Measurements from ENCODE around the gene TCP1.

Gene TCP1

DNA sequence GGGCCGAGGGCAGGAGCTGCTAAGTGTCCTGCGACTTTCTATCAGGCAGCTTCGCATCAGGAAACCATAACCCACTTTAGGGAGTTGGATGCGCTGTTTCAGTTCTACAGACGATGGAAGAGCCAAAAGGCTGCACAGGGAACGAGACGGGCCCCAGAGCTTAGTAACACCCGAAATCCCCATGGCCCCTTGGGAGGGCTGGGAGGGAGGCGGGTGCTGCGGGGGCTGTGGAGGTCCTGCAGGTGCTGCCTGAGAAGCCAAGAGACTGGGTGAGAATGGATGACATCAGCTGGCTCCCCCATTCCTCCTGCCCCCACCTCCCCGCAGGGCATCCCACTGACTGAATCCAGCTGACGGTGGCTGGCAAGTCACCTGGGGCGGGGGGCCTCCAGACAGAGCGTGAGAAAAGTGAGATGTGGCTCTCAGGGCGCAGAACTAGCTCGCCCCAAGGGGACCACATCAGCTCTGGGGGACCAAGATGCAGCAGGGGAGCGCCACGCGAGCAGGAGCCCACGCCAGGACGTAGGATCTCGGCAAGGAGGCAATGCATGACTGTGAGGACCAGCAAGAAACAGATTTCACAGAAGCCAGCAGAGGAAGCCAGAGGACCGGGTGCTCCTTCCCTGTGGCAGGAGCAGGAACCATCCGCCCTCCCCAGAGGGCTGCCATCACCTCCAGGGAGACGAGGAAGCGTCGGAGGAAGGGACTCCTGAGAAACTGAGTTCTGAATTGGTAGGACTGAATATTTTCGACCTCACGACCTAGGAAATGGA is 47.5 kb upstream of the TCP1 start:
- WGBS, result 87% methylated on average over 27 of the region's 29 CpGs
- Histone ChIP-seq H3K9me3 (ENCODE audit: control insufficient read depth, low read length) (no peaks in the 10 kb centered on the region), H3K23ac (ENCODE audit: low read length in 2 of 2) (no peak overlapping the region), H2BK12ac (ENCODE audit: low read length in 2 of 2) (no peak overlapping the region), H3K4me3 (ENCODE audit: insufficient read depth in 1 of 2, low read depth in 1 of 2, low read length in 2 of 2) (peak overlapping the region in 1 of 2 experiments; percentile 67), H2AK5ac (ENCODE audit: low read length, severe bottlenecking) (no peak overlapping the region), H4K8ac (ENCODE audit: low read length) (no peak overlapping the region), H4K91ac (ENCODE audit: low read length) (no peak overlapping the region), H3K4me2 (ENCODE audit: low read length, poor library complexity, severe bottlenecking) (no peak overlapping the region), H2AFZ (ENCODE audit: low read depth, low read length) (no peak overlapping the region), H2BK120ac (ENCODE audit: low read depth, low read length) (no peak overlapping the region), H3K18ac (ENCODE audit: low read depth in 1 of 2, low read length in 2 of 2) (no peak overlapping the region), H3K9ac (ENCODE audit: low read length) (peak overlapping the region; percentile 84), H3K27me3 (ENCODE audit: control insufficient read depth in 1 of 2, insufficient read depth in 1 of 2, low read length in 2 of 2) (peaks cover 0 to 3% of the 10 kb centered on the region in 2 experiments), H3K27ac (ENCODE audit: low read length, poor library complexity, severe bottlenecking) (no peak overlapping the region), H3K4me1 (ENCODE audit: control insufficient read depth, insufficient read depth, low read depth, low read length) (no peaks in the 10 kb centered on the region), H3K14ac (ENCODE audit: low read length in 2 of 2) (no peak overlapping the region), H3K4ac (ENCODE audit: low read depth in 1 of 2, low read length in 2 of 2) (no peak overlapping the region), H2BK5ac (ENCODE audit: low read depth, low read length, poor library complexity, severe bottlenecking) (no peak overlapping the region), H2BK15ac (ENCODE audit: low read depth, poor library complexity, severe bottlenecking) (no peak overlapping the region), H3K36me3 (ENCODE audit: control insufficient read depth in 1 of 2, insufficient read depth in 2 of 2, low read depth in 1 of 2, low read length in 2 of 2) (no peaks in the 10 kb centered on the region), H3K79me1 (replicated peaks; ENCODE audit: low read length, poor library complexity, severe bottlenecking) (no peaks in the 10 kb centered on the region)
- DNase-seq, result no peak

DNA sequence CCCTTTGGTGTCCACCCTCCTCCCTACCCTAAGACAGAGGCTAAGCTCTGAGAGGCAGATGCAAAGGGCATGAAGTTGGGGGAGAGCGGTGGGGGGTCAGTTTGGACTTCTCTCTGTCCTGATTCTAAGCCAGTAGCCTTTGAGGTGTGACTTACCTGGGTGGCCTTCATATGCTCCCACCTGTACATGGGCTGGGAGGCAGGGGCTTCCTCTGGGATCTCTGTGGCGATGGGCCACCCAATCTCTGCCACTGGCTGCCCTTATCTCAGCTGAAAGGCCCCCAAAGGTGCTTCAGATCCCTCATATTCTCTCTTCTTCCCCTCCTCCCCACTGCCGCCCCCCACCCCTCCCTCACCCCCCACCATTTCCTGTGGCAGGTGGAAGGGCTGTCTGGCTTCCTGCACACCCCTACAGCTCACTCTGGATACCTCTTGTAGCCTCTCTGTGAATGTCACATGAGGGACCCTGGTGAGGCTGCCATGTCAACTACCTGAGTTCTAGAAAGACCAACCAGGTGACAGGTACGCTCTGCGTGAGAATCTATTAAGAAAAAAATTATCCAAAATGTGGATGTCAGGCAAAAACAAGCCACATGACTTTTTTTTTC is 44.7 kb upstream of the TCP1 start:
- no peak overlapping the region for H3K4ac ChIP-seq (ENCODE audit: low read depth in 1 of 2, low read length in 2 of 2)
- 85% methylated on average over 4 of the region's 5 CpGs for WGBS
- H2AK5ac ChIP-seq (ENCODE audit: low read length, severe bottlenecking), result no peak overlapping the region
- no peak overlapping the region for H2BK15ac ChIP-seq (ENCODE audit: low read depth, poor library complexity, severe bottlenecking)
- H4K8ac ChIP-seq (ENCODE audit: low read length), result no peak overlapping the region
- no peak overlapping the region for H2BK12ac ChIP-seq (ENCODE audit: low read length in 2 of 2)
- no peaks in the 10 kb centered on the region for H3K79me1 ChIP-seq (replicated peaks; ENCODE audit: low read length, poor library complexity, severe bottlenecking)
- H3K9me3 ChIP-seq (ENCODE audit: control insufficient read depth, low read length), result no peaks in the 10 kb centered on the region
- H3K18ac ChIP-seq (ENCODE audit: low read depth in 1 of 2, low read length in 2 of 2), result no peak overlapping the region
- H2BK120ac ChIP-seq (ENCODE audit: low read depth, low read length), result no peak overlapping the region
- no peak overlapping the region for H3K23ac ChIP-seq (ENCODE audit: low read length in 2 of 2)
- no peak overlapping the region for H3K4me3 ChIP-seq (ENCODE audit: insufficient read depth in 1 of 2, low read depth in 1 of 2, low read length in 2 of 2)
- H3K36me3 ChIP-seq (ENCODE audit: control insufficient read depth in 1 of 2, insufficient read depth in 2 of 2, low read depth in 1 of 2, low read length in 2 of 2), result no peaks in the 10 kb centered on the region
- no peaks in the 10 kb centered on the region for H3K4me1 ChIP-seq (ENCODE audit: control insufficient read depth, insufficient read depth, low read depth, low read length)
- H2AFZ ChIP-seq (ENCODE audit: low read depth, low read length), result no peak overlapping the region
- H3K14ac ChIP-seq (ENCODE audit: low read length in 2 of 2), result no peak overlapping the region
- H4K91ac ChIP-seq (ENCODE audit: low read length), result no peak overlapping the region
- no peak overlapping the region for H3K27ac ChIP-seq (ENCODE audit: low read length, poor library complexity, severe bottlenecking)
- H3K27me3 ChIP-seq (ENCODE audit: control insufficient read depth in 1 of 2, insufficient read depth in 1 of 2, low read length in 2 of 2), result peaks cover 13% of the 10 kb centered on the region in 2 experiments
- H3K4me2 ChIP-seq (ENCODE audit: low read length, poor library complexity, severe bottlenecking), result no peak overlapping the region
- no peak overlapping the region for H2BK5ac ChIP-seq (ENCODE audit: low read depth, low read length, poor library complexity, severe bottlenecking)
- no peak for DNase-seq
- no peak overlapping the region for H3K9ac ChIP-seq (ENCODE audit: low read length)

DNA sequence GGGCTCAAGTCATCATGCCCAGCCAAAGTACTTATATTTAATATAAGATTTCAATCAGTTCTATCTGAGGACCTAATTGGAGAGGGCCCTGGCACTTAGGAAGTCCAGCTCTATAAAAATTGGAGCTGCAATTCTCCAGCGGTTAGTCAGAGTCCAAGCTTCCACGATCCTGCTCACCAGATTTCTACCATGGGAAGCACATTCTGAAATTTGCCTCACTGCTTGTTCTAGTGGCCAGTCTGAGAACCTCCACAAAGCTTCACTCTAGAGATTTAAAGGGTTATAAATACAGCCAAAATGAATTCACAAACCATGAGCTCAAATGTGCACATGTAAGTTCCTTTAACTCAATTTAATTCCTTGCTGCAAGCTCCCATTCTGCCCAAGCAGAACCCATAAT is 44.2 kb upstream of the TCP1 start:
- Histone ChIP-seq H3K14ac (ENCODE audit: low read length in 2 of 2) (no peak overlapping the region), H2AFZ (ENCODE audit: low read depth, low read length) (no peak overlapping the region), H3K23ac (ENCODE audit: low read length in 2 of 2) (no peak overlapping the region), H2AK5ac (ENCODE audit: low read length, severe bottlenecking) (no peak overlapping the region), H2BK5ac (ENCODE audit: low read depth, low read length, poor library complexity, severe bottlenecking) (no peak overlapping the region), H3K4me1 (ENCODE audit: control insufficient read depth, insufficient read depth, low read depth, low read length) (no peaks in the 10 kb centered on the region), H3K4me3 (ENCODE audit: insufficient read depth in 1 of 2, low read depth in 1 of 2, low read length in 2 of 2) (no peak overlapping the region), H3K27me3 (ENCODE audit: control insufficient read depth in 1 of 2, insufficient read depth in 1 of 2, low read length in 2 of 2) (peaks cover 13% of the 10 kb centered on the region in 2 experiments), H2BK12ac (ENCODE audit: low read length in 2 of 2) (no peak overlapping the region), H2BK120ac (ENCODE audit: low read depth, low read length) (no peak overlapping the region), H4K91ac (ENCODE audit: low read length) (no peak overlapping the region), H3K36me3 (ENCODE audit: control insufficient read depth in 1 of 2, insufficient read depth in 2 of 2, low read depth in 1 of 2, low read length in 2 of 2) (no peaks in the 10 kb centered on the region), H2BK15ac (ENCODE audit: low read depth, poor library complexity, severe bottlenecking) (no peak overlapping the region), H3K4ac (ENCODE audit: low read depth in 1 of 2, low read length in 2 of 2) (no peak overlapping the region), H3K9me3 (ENCODE audit: control insufficient read depth, low read length) (no peaks in the 10 kb centered on the region), H3K79me1 (replicated peaks; ENCODE audit: low read length, poor library complexity, severe bottlenecking) (no peaks in the 10 kb centered on the region), H3K27ac (ENCODE audit: low read length, poor library complexity, severe bottlenecking) (no peak overlapping the region), H3K18ac (ENCODE audit: low read depth in 1 of 2, low read length in 2 of 2) (no peak overlapping the region), H3K9ac (ENCODE audit: low read length) (peak overlapping the region; percentile 36), H4K8ac (ENCODE audit: low read length) (no peak overlapping the region), H3K4me2 (ENCODE audit: low read length, poor library complexity, severe bottlenecking) (no peak overlapping the region)
- 75% methylated on average over 2 of the region's 2 CpGs for WGBS
- no peak for DNase-seq

DNA sequence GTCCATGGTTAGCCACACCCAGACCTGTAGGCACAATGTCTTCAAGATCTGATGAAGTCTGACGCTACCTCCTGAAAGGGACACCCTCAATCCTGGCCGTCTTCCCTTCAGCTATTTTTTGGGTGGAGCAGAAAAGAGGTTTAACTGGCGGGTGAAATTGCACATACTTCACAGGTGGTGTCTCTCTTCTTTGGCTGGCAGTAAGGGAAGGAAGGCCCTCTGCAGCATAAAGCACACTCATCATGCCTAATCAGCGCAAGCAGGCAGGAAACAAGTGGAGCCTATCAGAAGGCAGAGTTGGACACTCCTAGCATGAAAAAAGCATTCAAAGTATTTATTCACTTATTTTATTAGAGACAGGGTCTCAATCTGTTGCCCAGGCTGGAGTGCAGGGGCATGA is 43.5 kb upstream of the TCP1 start:
- H3K9ac ChIP-seq (ENCODE audit: low read length), result peak overlapping the region; percentile 36
- no peak overlapping the region for H3K23ac ChIP-seq (ENCODE audit: low read length in 2 of 2)
- H3K27ac ChIP-seq (ENCODE audit: low read length, poor library complexity, severe bottlenecking), result no peak overlapping the region
- H3K79me1 ChIP-seq (replicated peaks; ENCODE audit: low read length, poor library complexity, severe bottlenecking), result no peaks in the 10 kb centered on the region
- H3K4me2 ChIP-seq (ENCODE audit: low read length, poor library complexity, severe bottlenecking), result no peak overlapping the region
- no peak overlapping the region for H2AFZ ChIP-seq (ENCODE audit: low read depth, low read length)
- no peak overlapping the region for H2BK120ac ChIP-seq (ENCODE audit: low read depth, low read length)
- no peaks in the 10 kb centered on the region for H3K36me3 ChIP-seq (ENCODE audit: control insufficient read depth in 1 of 2, insufficient read depth in 2 of 2, low read depth in 1 of 2, low read length in 2 of 2)
- no peak overlapping the region for H3K14ac ChIP-seq (ENCODE audit: low read length in 2 of 2)
- H3K4ac ChIP-seq (ENCODE audit: low read depth in 1 of 2, low read length in 2 of 2), result no peak overlapping the region
- H2BK15ac ChIP-seq (ENCODE audit: low read depth, poor library complexity, severe bottlenecking), result no peak overlapping the region
- peaks cover 13% of the 10 kb centered on the region in 2 experiments for H3K27me3 ChIP-seq (ENCODE audit: control insufficient read depth in 1 of 2, insufficient read depth in 1 of 2, low read length in 2 of 2)
- 95% methylated on average over 4 of the region's 4 CpGs for WGBS
- H3K9me3 ChIP-seq (ENCODE audit: control insufficient read depth, low read length), result no peaks in the 10 kb centered on the region
- H3K18ac ChIP-seq (ENCODE audit: low read depth in 1 of 2, low read length in 2 of 2), result no peak overlapping the region
- no peak for DNase-seq
- no peak overlapping the region for H3K4me3 ChIP-seq (ENCODE audit: insufficient read depth in 1 of 2, low read depth in 1 of 2, low read length in 2 of 2)
- H2BK5ac ChIP-seq (ENCODE audit: low read depth, low read length, poor library complexity, severe bottlenecking), result no peak overlapping the region
- no peak overlapping the region for H4K8ac ChIP-seq (ENCODE audit: low read length)
- no peak overlapping the region for H4K91ac ChIP-seq (ENCODE audit: low read length)
- no peak overlapping the region for H2AK5ac ChIP-seq (ENCODE audit: low read length, severe bottlenecking)
- no peaks in the 10 kb centered on the region for H3K4me1 ChIP-seq (ENCODE audit: control insufficient read depth, insufficient read depth, low read depth, low read length)
- H2BK12ac ChIP-seq (ENCODE audit: low read length in 2 of 2), result no peak overlapping the region

All from mesenchymal stem cell (in vitro differentiated cells and primary cell).